GM12891 (cell line): ENCODE measurements around the gene PRRT1B.

Experiments
- PAX5 ChIP-seq: IDR thresholded peaks from 2 replicates; pipeline ENCODE4 v1.6.1; 2011; ENCODE audit warnings: low read length, moderate library complexity, mild to moderate bottlenecking; ENCODE audit not compliant: insufficient read depth, severe bottlenecking
- POLR2A ChIP-seq: IDR thresholded peaks from 2 replicates; pipeline ENCODE4 v1.6.1; 2011; ENCODE audit warnings: low read depth, low read length, control low read depth
- POLR2AphosphoS5 ChIP-seq: IDR thresholded peaks from 2 replicates; pipeline ENCODE4 v1.6.1; 2011; ENCODE audit warnings: low read depth, low read length, control low read depth
- POU2F2 ChIP-seq: IDR thresholded peaks from 2 replicates; pipeline ENCODE4 v1.6.1; 2011; ENCODE audit warnings: low read depth, mild to moderate bottlenecking, control low read depth, low read length, moderate library complexity
- SPI1 ChIP-seq: IDR thresholded peaks from 2 replicates; pipeline ENCODE4 v1.6.1; 2011; ENCODE audit warnings: low read depth, low read length, control low read depth
- TAF1 ChIP-seq: IDR thresholded peaks from 2 replicates; pipeline ENCODE4 v1.6.1; 2011; ENCODE audit warnings: low read depth, low read length, control low read depth

GRCh38 chr9:131545003-131545785 lies at the start of gene PRRT1B:
- TF ChIP-seq POLR2A (no peak), POU2F2 (no peak), POLR2AphosphoS5 (no peak), TAF1 (no peak), PAX5 (no peak), SPI1 (no peak)
